IPS DF 4.7 (cell line): Measurements from ENCODE around the gene ELOF1.
"Not testable (repeated sequence)": the region's sequence is repeated elsewhere in the genome, so short reads cannot be mapped to it uniquely, and the experiment has no call there.

Experiments
- DNase-seq: peaks from one replicate; pipeline ENCODE4 v3.0.0-alpha.2; 2013; ENCODE audit warnings: low spot score; ENCODE audit errors: extremely low read depth

ELOF1 gene

DNA sequence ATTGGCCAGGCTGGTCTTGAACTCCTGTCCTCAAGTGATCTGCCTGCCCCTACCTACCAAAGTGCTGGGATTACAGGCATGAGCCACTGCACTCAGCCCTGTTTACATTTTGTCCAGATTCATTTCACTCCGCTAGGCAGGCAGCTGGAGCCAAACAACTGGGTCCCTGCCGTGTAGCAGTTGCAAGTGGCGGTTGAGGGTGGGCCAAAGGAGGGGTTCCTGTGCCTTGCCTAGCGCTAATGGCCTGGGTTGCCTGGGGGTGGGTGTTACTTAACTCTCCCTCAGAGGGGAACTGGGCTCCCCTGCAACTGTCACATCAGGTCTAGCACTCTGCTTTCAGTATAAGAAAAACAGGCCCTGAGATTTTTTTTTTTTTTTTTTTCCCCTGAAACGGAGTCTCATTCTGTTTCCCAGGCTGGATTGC is 11.0 kb upstream of the ELOF1 start:
- no peak for DNase-seq

DNA sequence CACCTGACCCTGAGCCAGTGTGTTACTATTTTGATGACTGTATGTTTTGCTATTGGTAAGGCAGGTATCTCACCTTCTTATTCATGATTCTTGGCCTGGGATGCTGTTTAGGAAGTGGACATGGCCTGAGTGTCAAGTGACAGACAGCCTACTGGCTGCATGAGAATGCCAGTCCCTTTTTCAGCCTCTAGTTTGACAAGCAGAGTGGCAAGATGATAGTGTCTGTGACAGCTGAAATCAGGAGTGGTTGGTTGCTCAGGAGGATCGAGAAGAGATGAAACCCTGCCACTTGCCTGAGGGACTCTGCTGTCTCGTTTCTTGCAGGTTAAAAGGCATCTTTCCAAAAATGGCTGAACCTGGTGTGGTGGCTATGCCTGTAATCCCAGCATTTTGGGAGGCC is 7.1 kb upstream of the ELOF1 start:
- no peak for DNase-seq

DNA sequence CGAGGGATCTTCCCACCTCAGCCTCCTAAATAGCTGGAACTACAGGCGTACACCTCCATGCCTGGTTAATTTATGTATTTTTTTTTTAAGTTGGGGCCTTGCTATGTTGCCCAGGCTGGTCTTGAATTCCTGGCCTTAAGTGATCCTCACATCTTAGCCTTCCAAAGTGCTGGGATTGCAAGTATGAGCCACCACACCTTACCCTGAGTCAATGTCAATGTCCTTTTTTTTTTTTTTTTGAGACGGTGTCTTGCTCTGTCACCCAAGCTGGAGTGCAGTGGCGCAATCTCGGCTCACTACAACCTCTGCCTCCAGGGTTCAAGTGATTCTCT is 6.6 kb upstream of the ELOF1 start:
- not testable (repeated sequence) for DNase-seq

DNA sequence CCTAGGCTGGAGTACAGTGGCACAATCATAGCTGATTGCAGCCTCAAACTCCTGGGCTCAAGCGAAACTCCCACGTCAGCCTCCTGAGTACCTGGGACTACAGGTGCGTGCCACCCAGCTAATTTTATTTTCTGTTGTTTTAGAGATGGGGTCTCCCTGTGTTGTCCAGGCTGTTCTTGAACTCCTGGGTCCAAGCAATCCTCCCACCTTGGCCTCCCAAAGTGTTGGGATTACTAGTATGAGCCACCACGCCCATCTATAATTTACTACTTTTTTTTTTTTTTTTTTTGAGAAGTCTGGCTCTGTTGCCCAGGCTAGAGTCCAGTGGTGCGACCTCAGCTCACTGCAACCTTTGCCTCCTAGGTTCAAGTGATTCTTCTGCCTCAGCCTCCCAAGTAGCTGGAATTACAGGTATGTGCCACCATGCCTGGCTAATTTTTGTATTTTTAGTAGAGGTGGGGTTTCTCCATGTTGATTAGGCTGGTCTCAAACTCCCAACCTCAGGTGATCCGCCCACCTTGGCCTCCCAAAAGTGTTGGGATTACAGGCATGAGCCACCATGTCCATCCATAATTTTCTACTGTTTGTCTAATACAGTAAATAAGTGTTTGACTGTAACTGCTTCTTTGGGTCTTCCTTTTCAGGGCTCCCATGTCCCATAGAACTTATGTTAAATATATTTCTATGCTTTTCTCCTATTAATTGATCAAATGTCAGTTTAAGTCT is 5.2 kb upstream of the ELOF1 start:
- not testable (repeated sequence) for DNase-seq

DNA sequence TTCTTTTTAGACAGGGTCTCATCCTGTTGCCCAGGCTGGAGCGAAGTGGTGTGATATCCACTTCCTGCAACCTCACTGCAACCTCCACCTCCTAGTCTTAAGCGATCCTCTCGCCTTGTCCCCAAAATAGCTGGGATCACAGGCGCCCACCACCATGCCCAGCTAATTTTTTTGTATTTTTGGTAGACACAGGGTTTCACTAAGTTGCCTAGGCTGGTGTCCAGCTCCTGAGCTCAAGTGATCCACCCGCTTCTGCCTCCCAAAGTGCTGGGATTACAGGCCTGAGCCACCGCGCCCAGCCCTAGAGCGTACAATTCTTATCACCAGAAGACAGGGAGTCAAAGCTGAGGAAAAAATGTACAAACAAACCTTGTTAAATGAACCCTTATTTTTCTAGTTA is 4.5 kb upstream of the ELOF1 start:
- no peak for DNase-seq

DNA sequence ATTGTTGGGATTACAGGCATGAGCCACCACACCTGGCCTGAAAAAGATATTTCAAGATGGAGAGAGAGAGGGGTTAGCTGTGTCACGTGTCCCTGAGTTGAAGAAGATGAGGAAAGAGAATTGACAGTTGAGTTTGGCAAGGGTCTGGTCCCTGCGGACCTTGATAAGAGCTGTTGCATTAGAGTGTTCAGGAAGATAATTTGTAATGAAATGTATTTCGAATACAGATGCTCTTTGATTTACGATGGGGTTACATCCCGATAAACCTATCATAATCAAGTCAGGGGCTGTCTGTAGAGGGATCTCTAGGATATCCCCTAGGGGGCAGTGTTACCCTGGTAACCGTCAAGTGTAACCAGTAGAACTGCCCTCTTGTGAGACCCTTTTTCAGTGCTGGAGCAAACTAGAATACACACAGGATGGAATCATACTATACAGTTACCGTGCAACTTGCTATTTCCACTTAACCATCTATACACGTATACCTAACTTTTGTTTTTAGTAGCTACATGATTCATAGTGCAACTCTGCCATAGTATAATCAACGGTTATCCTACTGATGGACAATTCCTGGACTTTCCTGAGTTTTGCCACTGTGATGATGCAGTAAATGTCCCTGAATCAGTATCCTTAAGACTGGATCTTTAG is 1.5 kb upstream of the ELOF1 start:
- no peak for DNase-seq

DNA sequence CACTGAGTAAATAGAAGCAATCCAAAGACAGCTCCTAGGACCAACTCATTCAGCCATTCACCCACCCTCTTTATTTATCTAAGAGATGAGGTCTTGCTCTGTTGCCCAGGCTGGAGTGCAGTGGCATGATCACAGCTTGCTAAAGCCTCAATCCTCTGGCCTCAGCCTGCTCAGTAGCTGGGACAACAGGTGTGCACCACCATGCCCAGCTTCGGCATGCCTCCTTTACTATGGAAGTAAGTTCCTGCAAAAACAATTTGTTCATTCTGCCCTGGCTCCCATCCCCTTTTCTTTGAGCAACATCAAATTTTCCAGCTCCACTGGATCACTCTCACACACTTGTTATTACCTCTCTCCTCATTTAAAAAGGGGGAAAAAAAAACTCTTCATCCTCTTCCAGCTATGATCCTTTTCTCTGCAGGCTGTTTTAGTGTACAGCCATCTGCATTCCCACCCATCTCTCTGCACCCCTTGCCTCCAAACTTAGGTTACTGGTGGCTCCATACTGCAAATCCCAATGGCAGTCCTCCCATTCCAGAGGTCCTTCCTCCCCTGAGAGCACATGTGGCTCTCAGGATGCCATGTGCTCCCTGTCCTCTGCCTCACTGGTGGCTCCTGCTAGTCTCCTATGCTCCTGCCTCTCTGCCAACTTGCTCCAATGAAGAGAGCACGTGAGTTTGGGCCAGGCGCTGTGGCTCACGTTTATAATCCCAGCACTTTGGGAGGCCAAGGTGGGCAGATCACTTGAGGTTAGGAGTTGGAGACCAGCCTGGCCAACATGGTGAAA is 2.2 kb downstream of the ELOF1 start:
- DNase-seq, result no peak

DNA sequence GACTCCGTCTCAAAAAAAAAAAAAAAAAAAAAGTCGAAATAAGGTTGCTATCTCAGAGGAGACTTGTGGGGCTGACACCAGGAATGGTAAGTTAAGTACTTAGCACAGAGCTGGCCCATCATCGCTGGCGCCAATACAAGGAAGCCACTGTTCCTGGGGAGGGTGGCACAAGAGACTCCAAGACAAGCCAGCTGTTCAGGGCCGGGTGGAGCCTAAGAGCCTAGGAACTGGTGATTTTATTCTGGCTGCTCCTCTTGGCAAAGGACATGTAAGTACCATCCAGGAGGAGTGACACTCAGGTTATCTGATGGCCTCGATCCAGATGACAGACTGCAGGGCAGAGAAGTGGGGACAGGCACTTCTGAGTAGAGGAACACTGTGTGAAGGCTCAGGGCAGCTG is 3.8 kb downstream of the ELOF1 start:
- DNase-seq, result no peak

DNA sequence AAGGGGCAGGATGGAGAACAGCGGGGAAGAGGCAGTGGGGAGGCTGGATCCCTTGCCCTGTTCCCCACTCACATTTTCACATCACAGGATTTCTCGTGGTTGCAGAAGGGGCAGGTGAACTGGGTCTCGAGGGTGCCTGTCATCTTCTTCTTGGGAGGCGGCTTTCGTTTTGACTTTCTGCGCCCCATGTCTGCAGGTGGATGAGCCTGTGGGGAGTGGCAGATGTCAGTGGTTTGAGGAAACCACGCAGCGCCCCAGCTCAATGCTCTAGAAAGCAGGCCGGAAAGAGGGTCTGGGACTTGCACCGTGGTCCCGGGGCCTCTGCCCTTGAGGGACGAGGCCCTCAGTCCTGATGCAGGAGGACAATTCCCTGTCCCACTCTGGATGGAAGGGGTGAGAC is 4.9 kb downstream of the ELOF1 start:
- no peak for DNase-seq

DNA sequence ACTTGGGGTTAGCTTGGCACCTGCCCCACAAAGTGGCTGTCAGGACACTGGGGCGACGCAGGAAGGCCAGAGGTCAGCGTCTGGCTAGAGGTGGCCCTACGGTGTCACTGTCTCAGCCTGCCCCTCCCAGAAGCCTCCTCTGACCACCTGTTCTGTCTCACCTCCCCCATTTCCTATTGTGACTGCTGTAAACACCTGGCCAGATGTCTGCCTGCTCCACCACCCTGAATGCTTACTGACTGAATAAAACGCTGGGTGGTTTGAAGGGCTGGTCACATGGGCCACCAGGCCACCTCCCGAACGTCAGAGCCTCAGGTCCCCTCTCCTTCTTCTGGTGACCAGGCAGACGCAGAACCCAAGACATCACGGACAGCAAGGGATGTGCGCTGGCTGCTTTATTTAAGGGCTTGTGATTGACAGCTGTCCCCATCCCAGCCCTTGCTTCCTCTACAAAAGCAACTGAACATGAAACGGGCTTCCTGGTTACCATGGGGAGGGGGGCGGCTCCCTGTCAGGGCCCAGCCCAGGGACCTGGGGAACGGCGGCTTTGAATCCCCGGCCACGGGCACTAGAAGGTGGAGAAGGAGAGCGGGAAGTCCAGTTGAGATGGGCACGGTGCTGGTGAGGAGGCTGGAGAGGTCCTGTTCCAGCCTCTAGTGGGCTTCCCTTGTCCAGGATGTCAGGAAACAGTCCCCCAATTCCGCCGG is 6.2 kb downstream of the ELOF1 start:
- DNase-seq, result no peak

DNA sequence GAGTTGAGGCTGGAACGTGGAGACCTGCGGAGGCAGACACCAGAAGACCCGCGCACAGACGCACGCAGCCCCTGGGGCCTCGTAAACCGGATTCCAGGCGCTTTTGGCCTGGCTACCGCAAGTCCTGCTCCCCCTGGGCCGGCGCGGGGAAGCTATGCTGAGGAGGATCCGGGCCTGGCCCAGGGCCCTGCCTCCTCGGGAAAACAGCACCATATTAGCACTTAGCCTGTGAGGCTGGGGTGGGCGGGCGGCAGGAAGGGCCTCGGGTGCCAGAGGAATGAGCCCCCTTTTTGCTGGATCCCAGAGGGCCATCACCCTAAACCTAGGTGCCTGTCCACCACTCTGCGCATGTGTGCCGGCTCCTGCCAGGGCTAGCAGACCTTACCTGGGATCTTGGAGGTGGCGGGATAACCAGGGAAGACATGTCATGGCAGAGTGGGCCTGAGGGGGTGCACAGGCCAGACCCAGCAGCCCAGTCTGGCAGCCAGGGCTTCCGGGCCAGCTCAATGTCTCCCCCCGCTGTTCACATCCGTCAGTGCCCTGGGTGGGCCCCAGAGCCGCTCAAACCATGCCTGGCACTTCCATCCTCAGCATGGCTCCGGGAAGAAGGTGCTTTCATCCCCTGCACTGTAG is 7.3 kb downstream of the ELOF1 start:
- DNase-seq, result no peak

DNA sequence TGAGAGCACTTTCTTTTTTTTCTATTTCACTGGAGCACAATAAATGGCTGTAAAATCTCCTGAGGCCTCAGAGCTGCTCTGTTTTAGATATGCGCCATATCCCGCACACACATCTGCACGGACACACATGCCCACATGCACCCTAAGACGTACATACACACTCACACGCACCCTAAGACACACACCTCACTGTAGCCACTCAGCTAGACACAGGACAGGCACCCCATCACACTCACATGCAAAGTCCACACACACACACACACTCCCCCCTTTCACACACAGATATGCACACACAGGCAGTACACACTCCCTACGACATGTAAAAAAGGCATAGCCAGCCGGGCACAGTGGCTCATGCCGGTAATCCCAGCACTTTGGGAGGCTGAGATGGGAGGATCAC is 8.8 kb downstream of the ELOF1 start:
- no peak for DNase-seq

DNA sequence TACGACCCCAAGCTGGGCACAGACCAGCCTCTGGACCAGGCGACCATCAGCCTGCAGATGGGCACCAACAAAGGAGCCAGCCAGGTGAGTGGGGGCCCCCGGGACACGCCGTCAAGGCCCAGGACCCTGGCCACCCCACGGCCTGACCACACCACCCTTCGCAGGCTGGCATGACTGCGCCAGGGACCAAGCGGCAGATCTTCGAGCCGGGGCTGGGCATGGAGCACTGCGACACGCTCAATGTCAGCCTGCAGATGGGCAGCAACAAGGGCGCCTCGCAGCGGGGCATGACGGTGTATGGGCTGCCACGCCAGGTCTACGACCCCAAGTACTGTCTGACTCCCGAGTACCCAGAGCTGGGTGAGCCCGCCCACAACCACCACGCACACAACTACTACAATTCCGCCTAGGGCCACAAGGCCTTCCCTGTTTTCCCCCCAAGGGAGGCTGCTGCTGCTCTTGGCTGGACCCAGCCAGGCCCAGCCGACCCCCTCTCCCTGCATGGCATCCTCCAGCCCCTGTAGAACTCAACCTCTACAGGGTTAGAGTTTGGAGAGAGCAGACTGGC is 9.6 kb downstream of the ELOF1 start:
- DNase-seq, result no peak

DNA sequence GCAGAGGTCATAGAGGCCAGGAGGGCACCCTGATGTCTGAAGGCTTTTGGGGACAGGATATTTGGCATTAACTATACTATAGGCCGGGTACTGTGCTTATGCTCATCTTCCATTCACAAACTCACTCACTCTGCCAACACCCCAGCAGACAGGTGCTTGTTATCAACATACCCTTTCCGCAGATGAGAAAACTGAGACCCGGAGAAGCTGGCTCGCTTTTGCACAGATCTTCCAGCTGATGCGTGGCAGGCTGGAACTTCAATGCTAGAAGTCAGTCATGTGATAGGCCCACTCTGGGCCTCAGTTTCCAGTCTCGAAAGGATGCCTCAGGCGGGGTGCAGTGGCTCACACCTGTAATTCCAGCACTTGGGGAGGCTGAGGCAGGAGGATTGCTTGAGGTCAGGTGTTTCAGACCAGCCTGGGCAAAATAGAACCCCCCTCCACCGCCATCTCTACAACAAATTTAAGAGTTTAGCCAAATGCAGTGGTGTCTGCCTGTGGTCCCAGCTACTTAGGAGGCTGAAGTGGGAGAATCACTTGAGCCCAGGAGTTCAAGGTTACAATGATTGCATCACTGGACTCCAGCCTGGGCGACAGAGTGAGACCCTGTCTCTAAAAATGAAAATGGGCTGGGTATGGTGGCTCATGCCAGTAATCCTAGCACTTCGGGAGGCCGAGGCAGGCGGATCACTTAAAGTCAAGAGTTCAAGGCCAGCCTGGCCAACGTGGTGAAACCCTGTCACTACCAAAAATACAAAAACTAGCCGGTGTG is 10.9 kb downstream of the ELOF1 start:
- no peak for DNase-seq

DNA sequence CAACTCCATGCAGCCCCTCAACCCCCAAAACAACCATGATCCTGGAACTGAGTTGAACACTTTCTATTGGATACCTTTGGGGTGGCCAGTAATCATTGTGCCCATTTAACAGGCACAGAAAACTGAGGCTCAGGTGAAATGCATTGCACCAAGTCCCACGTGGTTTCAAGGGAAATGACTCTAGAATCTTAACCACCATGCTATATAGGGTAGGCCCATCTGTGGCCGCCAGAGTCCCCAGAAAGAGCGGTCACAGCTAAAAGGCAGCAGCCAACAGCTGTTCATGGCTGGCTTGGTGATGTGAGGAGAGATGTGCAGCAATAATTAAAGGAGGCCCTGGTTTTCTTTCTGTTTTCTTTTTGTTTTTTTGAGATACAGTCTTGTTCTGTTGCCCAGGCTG is 17.8 kb downstream of the ELOF1 start:
- DNase-seq, result no peak

DNA sequence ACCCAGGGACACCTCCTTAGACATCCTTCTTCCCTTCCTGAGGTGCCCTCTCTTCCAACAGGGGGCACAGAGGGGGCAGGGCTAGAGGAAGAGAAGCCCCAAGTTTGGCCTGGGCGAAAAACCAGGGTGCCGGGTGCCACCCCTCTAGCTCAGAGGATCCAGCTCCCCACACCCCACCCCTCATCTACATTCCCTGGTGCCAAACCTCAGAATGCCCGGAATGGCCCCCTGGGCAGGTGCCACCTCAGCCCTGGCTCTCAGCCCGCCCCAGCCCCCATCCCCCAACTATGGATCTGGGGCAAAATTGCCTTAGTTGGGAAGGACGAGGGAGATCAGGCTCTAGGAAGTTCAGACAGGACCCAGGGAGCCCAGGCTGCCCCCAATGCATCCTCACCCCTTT is 18.4 kb downstream of the ELOF1 start:
- no peak for DNase-seq

DNA sequence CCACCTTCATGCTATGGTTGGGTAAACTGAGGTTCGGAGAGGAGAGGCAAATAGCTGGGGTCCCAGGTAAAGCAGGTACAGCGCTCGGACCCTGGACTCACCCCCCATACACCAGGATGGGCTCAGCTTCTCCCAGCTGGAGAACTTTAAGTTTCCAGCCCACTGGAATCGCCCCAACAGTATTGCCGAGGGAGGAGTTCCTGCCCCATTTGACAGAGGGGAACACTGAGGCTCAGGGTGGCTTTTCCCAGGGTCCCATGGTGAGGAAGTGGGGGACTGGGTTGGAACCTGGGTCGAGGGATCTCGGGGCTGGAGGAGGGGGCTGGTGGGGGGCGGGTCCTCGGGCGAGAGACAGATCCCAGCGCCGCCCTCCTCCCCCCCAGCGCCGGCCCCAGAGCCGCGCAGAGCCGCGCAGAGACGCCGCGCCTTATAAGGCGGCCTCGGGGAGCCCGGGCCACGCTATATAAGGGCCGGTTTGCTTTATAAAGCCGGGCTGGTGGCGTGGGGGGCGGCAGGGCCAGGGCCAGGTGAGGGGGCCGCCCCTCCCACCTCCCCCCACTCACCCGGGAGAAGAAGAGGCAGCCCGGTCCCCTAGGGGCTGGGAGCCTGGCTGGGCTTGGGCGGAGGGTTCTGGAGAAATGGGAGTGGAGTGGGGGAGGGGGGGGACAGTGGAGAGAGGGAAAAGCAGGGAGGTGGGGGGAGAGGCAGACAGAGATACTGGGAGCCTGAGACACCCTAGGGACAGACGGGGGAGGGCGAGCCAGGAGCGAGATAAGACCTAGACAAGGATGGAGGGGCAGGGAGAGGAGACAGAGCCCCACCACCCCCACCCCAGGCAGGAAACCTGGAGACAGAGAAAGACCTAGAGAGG is 19.3 kb downstream of the ELOF1 start:
- DNase-seq, result no peak

DNA sequence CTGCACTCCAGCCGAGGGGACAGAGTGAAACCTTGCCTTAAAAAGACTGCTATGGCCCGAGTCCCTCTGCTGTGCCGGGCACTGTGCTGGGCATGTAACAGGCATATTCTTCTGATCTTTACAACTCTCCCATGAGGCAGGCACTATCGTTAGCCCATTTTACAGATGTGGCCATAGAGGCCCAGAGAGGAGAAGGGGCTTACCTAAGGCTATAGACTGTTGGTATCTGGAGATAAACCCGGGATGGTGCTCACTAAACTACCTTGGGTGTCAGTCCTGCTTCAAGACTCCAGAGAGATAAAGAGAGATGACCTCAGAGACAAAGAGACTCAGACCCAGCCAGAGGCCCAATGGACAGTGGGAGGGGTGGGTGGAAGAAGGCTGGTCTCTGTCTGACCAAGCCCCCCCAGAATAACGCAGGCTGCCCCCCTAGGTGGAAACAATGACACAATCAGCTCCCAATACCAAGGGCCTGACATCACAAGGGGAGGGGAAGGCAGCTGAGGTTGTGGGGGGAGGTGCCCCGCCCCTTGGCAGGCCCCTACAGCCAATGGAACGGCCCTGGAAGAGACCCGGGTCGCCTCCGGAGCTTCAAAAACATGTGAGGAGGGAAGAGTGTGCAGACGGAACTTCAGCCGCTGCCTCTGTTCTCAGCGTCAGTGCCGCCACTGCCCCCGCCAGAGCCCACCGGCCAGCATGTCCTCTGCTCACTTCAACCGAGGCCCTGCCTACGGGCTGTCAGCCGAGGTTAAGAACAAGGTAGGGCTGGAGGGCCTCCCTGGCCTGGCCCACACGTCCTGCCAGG is 20.6 kb downstream of the ELOF1 start, which contains the start of gene CNN1:
TSS of gene CNN1 (plus strand) at position 620 of the 805 bp plus-strand sequence. CDS start at position 697, 77 bp downstream.
- no peak for DNase-seq
